ENCODE data around the gene PRSS38.

DNA sequence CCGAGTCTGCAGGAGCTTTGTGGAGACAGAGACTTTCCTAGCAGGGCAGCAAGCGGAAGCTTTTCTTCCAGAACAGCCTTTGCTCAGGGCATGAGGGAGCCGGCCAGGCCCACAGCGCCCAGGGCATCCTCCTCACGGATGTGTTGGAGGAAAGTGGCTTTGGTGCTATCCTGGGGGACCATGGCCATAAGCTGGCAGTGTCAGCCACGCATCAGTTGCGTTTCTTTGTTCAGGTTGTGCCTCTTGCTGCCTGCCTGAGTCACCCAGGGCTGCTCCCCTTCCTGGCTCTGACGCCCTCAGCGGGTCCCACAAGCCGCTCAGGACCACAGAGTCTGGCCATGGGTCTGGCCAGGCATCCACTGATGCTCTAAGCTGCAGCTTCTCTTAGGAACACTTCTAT is 39.6 kb upstream of the PRSS38 start:
- TF ChIP-seq JUN (IDR thresholded peaks at IDR 0.05) (no peak), NR3C1 (IDR thresholded peaks at IDR 0.05) (no peak), POLR2A (IDR thresholded peaks at IDR 0.05; ENCODE audit: low read length) (no peak), SMC3 (IDR thresholded peaks at IDR 0.05) (no peak), HEYL (CRISPR knock-in tag; IDR thresholded peaks at IDR 0.05) (no peak), RCOR1 (IDR thresholded peaks at IDR 0.05; ENCODE audit: low read depth, low read length) (no peak), MYC (IDR thresholded peaks at IDR 0.05; ENCODE audit: borderline replicate concordance, low read length) (no peak), BHLHE40 (IDR thresholded peaks at IDR 0.05; ENCODE audit: low read depth, low read length) (no peak)
- TF ChIP-seq, protein P1, sequence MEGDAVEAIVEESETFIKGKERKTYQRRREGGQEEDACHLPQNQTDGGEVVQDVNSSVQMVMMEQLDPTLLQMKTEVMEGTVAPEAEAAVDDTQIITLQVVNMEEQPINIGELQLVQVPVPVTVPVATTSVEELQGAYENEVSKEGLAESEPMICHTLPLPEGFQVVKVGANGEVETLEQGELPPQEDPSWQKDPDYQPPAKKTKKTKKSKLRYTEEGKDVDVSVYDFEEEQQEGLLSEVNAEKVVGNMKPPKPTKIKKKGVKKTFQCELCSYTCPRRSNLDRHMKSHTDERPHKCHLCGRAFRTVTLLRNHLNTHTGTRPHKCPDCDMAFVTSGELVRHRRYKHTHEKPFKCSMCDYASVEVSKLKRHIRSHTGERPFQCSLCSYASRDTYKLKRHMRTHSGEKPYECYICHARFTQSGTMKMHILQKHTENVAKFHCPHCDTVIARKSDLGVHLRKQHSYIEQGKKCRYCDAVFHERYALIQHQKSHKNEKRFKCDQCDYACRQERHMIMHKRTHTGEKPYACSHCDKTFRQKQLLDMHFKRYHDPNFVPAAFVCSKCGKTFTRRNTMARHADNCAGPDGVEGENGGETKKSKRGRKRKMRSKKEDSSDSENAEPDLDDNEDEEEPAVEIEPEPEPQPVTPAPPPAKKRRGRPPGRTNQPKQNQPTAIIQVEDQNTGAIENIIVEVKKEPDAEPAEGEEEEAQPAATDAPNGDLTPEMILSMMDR (IDR thresholded peaks at IDR 0.05): no peak
- TF ChIP-seq, protein P2, sequence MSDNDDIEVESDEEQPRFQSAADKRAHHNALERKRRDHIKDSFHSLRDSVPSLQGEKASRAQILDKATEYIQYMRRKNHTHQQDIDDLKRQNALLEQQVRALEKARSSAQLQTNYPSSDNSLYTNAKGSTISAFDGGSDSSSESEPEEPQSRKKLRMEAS (IDR thresholded peaks at IDR 0.05): no peak
- TF ChIP-seq, protein P3, sequence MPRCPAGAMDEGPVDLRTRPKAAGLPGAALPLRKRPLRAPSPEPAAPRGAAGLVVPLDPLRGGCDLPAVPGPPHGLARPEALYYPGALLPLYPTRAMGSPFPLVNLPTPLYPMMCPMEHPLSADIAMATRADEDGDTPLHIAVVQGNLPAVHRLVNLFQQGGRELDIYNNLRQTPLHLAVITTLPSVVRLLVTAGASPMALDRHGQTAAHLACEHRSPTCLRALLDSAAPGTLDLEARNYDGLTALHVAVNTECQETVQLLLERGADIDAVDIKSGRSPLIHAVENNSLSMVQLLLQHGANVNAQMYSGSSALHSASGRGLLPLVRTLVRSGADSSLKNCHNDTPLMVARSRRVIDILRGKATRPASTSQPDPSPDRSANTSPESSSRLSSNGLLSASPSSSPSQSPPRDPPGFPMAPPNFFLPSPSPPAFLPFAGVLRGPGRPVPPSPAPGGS (IDR thresholded peaks at IDR 0.05): no peak
